HS-5 (cell line): ENCODE data around the gene PATJ.
"Not testable (repeated sequence)": the region's sequence is repeated elsewhere in the genome, so short reads cannot be mapped to it uniquely, and the experiment has no call there.

Experiments
- DNase-seq: peaks from one replicate; pipeline ENCODE4 v3.0.0-alpha.2; 2012; ENCODE audit warnings: low read depth

The PATJ gene

GRCh38 chr1:62209931-62210595 lies 467.8 kb downstream of the PATJ start:
- DNase-seq: peak; percentile 30

GRCh38 chr1:62210960-62211359 lies 468.7 kb downstream of the PATJ start:
- DNase-seq: no peak

GRCh38 chr1:62212411-62212810 lies 470.1 kb downstream of the PATJ start:
- DNase-seq: no peak

- no peak for DNase-seq
These were observed 471.0 kb downstream of the PATJ start for GRCh38 chr1:62213075-62213914.

GRCh38 chr1:62218604-62219003 lies 476.3 kb downstream of the PATJ start:
- no peak for DNase-seq

- DNase-seq: not testable (repeated sequence)
These were observed 478.2 kb downstream of the PATJ start for GRCh38 chr1:62220456-62220855.

GRCh38 chr1:62221171-62221570 lies 478.9 kb downstream of the PATJ start:
- DNase-seq: no peak

- no peak for DNase-seq
These were observed 480.0 kb downstream of the PATJ start for GRCh38 chr1:62222321-62222720.

- no peak for DNase-seq
These were observed 481.9 kb downstream of the PATJ start for GRCh38 chr1:62224182-62224581.

- no peak for DNase-seq
These were observed 485.2 kb downstream of the PATJ start for GRCh38 chr1:62227496-62227895.
